Small intestine (tissue), 7 donors: Measurements from ENCODE around the gene CDC6. TPM values are rescaled to one million over a fixed set of nuclear protein-coding genes. Genes with fewer than 3 reads are reported as not detected.
A peak's percentile ranks its signal among the peaks of the same experiment; 100 is the strongest.

Experiments used
- DNase-seq, 2 donors: peaks; one replicate each; pipeline versions ENCODE4 v3.0.0 to v3.0.0-alpha.2; 2013
- FAIRE-seq: peaks from 2 replicates; lab custom pipeline; 2012; peaks lifted over from hg19 to GRCh38; lab: Jason Lieb, UNC
- H3K27ac ChIP-seq, 3 donors: one replicate each; pipeline ENCODE4 v1.5.1; 2013; ENCODE audit warnings: low read length in 2 of 3, mild to moderate bottlenecking in 2 of 3, control low read depth in 1 of 3, inconsistent platforms in 1 of 3, low read depth in 1 of 3, moderate library complexity in 1 of 3
- H3K27me3 ChIP-seq, 3 donors: one replicate each; pipeline ENCODE4 v1.6.1; 2013; ENCODE audit warnings: low read length in 3 of 3, inconsistent platforms in 1 of 3; ENCODE audit not compliant: control insufficient read depth in 3 of 3, insufficient read depth in 3 of 3
- H3K36me3 ChIP-seq, 3 donors: one replicate each; pipeline ENCODE4 v1.6.1; 2013; ENCODE audit warnings: low read length in 3 of 3, inconsistent platforms in 1 of 3, low read depth in 1 of 3, mild to moderate bottlenecking in 1 of 3, moderate library complexity in 1 of 3; ENCODE audit not compliant: control insufficient read depth in 3 of 3, insufficient read depth in 2 of 3
- H3K4me1 ChIP-seq, 3 donors: one replicate each; pipeline ENCODE4 v1.6.1; 2013; ENCODE audit warnings: low read length in 2 of 3, inconsistent platforms in 1 of 3, low read depth in 1 of 3, mild to moderate bottlenecking in 1 of 3, moderate library complexity in 1 of 3; ENCODE audit not compliant: control insufficient read depth in 3 of 3, insufficient read depth in 2 of 3
- H3K4me3 ChIP-seq, 3 donors: one replicate each; pipeline ENCODE4 v1.5.1; 2013; ENCODE audit warnings: low read length in 3 of 3, control low read depth in 1 of 3, inconsistent platforms in 1 of 3, low read depth in 1 of 3, mild to moderate bottlenecking in 1 of 3, moderate library complexity in 1 of 3
- H3K9me3 ChIP-seq, 2 donors: one replicate each; pipeline ENCODE4 v1.6.1; 2013; ENCODE audit warnings: low read depth in 1 of 2, low read length in 1 of 2; ENCODE audit not compliant: control insufficient read depth in 2 of 2, insufficient read depth in 1 of 2
- WGBS, 3 donors: extraction: QIAGEN DNeasy Blood & Tissue Kit; methylation state at CpG; one replicate each; pipeline ENCODE4 v1.1.7; 2013; 5-methylcytosine and 5-hydroxymethylcytosine counted together
- polyA plus RNA-seq, 4 donors: library from polyadenylated mRNA; stranded (reverse) in 3 of 4; unstranded in 1 of 4; fragments of 200-250 nt in 3 of 4; fragments of 120-200 nt in 1 of 4; gene quantifications; one replicate each; pipeline versions ENCODE4 v1.2.1 to v1.2.3, GENCODE V29; 2013
- donor health status: healthy with polysubstance abuse.
- donor health status: control.
- donor health status: control.
- donor health status: Bipolar disorder and iron deficiency.
- donor health status: healthy.

Gene CDC6
- polyA plus RNA-seq, 4 donors = 2.5 to 11.5 (median 7.3) TPM

DNA sequence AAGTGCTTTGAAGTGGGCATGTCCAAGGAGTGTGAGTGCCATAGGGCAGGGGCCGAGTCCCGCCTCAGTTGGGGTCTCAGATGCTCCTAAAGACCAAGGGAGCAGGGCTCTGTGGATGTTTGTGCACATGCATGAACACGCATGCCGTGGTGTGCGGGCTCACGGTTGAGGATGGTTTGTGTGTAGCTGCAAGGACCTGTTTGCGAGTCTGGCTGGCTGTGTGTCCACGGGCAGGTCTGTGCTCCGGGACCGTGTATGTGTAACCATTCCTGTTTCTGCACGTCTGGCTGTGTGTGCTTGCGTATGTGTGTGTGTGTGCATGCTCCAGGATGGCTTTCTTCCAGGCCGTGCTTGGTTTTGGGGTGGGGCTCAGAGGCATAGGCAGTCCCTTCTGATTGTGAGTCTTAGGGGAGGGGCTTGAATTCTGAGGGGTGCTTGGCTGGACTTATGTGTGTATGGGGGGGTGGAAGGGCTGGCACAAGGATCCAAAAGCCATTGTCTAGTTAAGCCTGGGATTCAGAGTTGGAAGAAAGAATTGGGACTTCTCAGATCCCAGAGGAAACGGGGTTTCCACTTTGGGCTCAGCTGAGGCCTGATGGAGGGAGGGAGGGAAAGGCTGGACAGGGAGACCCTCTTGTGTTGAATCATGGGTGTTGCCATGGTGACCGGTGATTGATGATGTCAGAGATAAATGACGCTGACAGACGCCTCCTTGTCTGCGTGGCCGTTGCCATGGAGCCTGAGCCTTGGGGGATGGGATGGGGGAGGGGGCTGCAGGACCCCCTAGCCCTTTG, 62.4 kb downstream of the CDC6 start:
- Histone ChIP-seq H3K4me3 (no peak overlapping the region), H3K9me3 (no peaks in the 10 kb centered on the region), H3K27me3 (no peaks in the 10 kb centered on the region), H3K27ac (peak overlapping the region in 2 of 3 donors; percentile 48 to 62), H3K36me3 (peaks cover 3 to 89% (median 25%) of the 10 kb centered on the region in 3 donors), H3K4me1 (peaks cover 7 to 80% (median 30%) of the 10 kb centered on the region in 3 donors)
- FAIRE-seq (no peak), DNase-seq (no peak)
- WGBS, 3 donors = 50 to 63% (median 50%) methylated on average over 19 of the region's 19 CpGs

DNA sequence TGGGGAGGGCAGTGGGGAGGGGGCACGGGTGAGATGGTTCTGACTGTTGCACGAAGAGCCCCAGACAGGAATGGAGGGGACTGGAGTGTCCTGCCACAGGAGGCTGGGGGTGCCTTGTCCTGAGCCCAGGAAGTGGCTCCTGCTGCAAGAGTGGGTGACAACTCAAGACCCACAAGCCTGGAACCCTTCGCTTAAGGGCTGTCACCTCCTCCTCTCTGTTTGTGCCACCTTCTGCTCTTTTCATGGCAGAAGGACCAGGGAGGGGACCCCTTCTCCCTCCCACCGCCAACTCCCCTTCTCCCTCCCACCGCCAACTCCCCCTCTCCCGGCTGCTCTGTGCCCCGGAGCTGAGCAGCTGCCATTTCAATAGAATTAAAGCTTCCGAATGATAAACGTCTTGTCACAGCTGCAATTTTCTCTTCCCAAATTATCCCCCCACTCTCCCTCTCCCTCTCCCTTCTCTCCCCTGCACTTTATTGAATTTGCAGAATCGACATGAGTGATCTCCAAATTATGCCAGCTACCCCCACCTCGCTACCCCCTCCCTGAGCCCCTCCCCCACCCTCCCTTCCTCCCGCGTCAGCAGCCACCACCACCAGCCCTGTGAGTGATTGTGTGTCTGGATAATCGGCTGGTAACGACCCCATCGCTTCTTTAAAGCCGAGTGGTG, 63.1 kb downstream of the CDC6 start:
- Histone ChIP-seq H3K9me3 (no peaks in the 10 kb centered on the region), H3K27me3 (no peaks in the 10 kb centered on the region), H3K4me1 (peaks cover 7 to 79% (median 27%) of the 10 kb centered on the region in 3 donors), H3K27ac (peak overlapping the region in 1 of 3 donors; percentile 48), H3K4me3 (no peak overlapping the region), H3K36me3 (peaks cover 7 to 92% (median 30%) of the 10 kb centered on the region in 3 donors)
- WGBS, 3 donors = 66 to 79% (median 78%) methylated on average over 14 to 17 of the region's 17 CpGs
- FAIRE-seq = no peak
- no peak for DNase-seq

DNA sequence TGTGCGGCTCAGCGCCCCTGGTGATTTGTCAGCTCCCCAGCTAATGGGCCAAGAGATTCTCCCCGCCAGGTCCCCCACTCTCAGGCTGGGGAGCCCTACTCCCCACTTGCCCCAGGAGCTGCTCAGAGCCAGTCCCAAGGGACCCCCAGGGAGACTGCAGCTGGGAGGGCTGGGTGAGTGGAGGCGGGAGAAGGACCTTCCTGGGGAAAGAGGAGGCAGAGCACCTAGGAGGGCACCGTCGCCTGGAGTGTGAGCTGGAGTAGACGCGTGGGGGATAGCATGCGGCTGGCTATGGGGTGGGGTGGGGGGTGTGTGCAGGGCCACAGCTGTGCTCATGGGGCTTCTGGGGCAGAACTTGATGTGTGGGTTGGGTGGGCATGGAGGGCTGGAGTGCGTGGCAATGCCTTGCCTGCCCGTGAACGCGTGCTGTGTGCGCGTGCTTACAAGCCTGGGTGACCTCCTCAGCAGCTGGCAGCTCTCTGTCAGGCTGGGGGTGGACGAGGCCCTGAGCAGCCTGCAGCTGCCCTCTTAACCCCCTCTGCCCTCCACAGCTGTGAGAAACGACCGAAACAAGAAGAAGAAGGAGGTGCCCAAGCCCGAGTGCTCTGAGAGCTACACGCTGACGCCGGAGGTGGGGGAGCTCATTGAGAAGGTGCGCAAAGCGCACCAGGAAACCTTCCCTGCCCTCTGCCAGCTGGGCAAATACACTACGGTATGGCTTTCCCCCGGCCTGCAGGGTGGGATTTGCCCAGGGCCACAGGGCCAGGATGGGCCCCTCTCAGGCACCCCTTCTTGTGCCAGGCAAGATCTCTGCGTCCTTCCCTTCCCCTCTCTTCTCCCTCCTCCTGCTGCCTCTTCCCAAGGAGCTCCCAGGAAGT, 63.9 kb downstream of the CDC6 start:
- H3K27me3 ChIP-seq = no peaks in the 10 kb centered on the region
- DNase-seq = no peak
- peak overlapping the region; percentile 36 to 77 (median 70) for H3K27ac ChIP-seq
- peaks cover 11 to 98% (median 33%) of the 10 kb centered on the region in 3 donors for H3K36me3 ChIP-seq
- no peak overlapping the region for H3K4me3 ChIP-seq
- no peaks in the 10 kb centered on the region for H3K9me3 ChIP-seq
- FAIRE-seq = no peak
- 71 to 81% (median 72%) methylated on average over 27 of the region's 27 CpGs for WGBS, 3 donors
- H3K4me1 ChIP-seq = peaks cover 7 to 71% (median 20%) of the 10 kb centered on the region in 3 donors

DNA sequence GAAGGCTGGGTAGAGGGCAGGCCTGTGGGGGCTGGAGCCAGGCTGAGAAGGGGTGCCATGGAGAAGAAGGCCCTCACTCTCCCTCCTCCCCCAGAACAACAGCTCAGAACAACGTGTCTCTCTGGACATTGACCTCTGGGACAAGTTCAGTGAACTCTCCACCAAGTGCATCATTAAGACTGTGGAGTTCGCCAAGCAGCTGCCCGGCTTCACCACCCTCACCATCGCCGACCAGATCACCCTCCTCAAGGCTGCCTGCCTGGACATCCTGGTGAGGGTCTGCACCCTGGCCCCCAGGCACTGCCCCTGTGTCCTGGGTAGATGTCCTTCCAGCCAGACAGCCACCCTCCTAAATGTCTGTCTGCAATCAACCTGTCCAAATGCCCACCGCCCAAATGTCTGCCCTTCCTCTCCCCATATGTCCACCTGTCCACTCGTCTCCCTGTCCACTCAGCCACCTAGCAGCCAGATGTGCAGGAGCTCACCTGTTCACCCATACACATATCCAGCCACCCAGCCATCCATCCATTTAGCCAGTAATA, 64.6 kb downstream of the CDC6 start:
- Histone ChIP-seq H3K27me3 (no peaks in the 10 kb centered on the region), H3K27ac (peak overlapping the region; percentile 36 to 77 (median 70)), H3K4me3 (no peak overlapping the region), H3K4me1 (peaks cover 7 to 64% (median 12%) of the 10 kb centered on the region in 3 donors), H3K36me3 (peaks cover 11 to 96% (median 33%) of the 10 kb centered on the region in 3 donors), H3K9me3 (no peaks in the 10 kb centered on the region)
- DNase-seq (peak; percentile 71 to 85), FAIRE-seq (no peak)
- WGBS, 3 donors = 38 to 66% (median 45%) methylated on average over 7 of the region's 7 CpGs

DNA sequence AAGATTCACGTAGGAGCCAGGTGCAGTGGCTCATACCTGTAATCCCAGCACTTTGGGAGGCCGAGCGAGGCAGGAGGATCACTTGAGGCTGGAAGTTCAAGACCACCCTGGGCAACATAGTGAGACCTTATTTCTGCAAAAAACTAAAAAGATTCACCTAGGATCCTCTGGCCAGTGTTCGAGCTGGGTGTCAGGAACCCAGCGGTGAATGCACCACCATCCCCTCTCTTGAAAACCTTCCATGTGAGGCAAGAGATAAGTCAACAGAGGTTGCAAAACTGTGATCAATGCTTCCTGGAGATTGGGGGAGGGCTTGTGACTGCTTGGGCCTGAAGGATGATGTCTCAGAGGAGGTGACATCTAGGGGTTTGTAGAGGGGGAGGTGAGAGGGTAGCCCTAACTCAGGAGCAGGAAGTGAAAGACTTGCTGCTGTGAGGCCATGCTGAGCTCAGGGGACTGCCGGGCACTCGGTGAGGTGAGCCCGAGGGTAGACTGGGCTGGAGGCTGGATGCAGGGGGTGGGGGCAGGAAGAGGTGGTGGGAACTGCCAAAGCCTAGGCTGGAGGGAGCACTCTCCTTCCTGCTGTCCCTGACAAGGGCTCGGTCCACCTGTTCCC, 65.2 kb downstream of the CDC6 start:
- Histone ChIP-seq H3K9me3 (no peaks in the 10 kb centered on the region), H3K4me1 (peaks cover 7 to 58% (median 7%) of the 10 kb centered on the region in 3 donors), H3K36me3 (peaks cover 11 to 96% (median 33%) of the 10 kb centered on the region in 3 donors), H3K27me3 (no peaks in the 10 kb centered on the region), H3K4me3 (no peak overlapping the region), H3K27ac (no peak overlapping the region)
- 73 to 84% (median 76%) methylated on average over 9 of the region's 9 CpGs for WGBS, 3 donors
- no peak for DNase-seq
- no peak for FAIRE-seq

Other genes starting within 250 kb of the CDC6 start
- gene MED24, start 233.5 kb upstream of the CDC6 start, polyA plus RNA-seq = 10 to 100 TPM; 43.0 to 72.0 (median 57.1) TPM
- 10 to 100 TPM; 22.4 to 67.5 (median 43.4) TPM for gene THRA, start 224.9 kb upstream of the CDC6 start, polyA plus RNA-seq
- gene NR1D1, start 187.3 kb upstream of the CDC6 start, polyA plus RNA-seq = 10 to 100 TPM in 2 of 4 donors, 1 to 10 TPM in 2; 2.7 to 25.1 (median 12.1) TPM
- gene MSL1, start 165.9 kb upstream of the CDC6 start, polyA plus RNA-seq = 100 to 1,000 TPM in 1 of 4 donors, 10 to 100 TPM in 3; 53.1 to 120 (median 69.3) TPM
- 10 to 100 TPM; 24.2 to 55.1 (median 32.8) TPM for gene CASC3, start 147.3 kb upstream of the CDC6 start, polyA plus RNA-seq
- 100 to 1,000 TPM in 1 of 4 donors, 10 to 100 TPM in 3; 24.5 to 121 (median 57.9) TPM for gene RAPGEFL1, start 110.4 kb upstream of the CDC6 start, polyA plus RNA-seq
- gene WIPF2, start 68.6 kb upstream of the CDC6 start, polyA plus RNA-seq = 10 to 100 TPM; 12.5 to 22.9 (median 14.0) TPM
- gene RARA, start 21.3 kb downstream of the CDC6 start, polyA plus RNA-seq = 10 to 100 TPM; 28.8 to 47.7 (median 39.9) TPM
- gene GJD3, start 76.9 kb downstream of the CDC6 start, polyA plus RNA-seq = 1 to 10 TPM in 1 of 4 donors, under 1 TPM in 1, not detected in 2; 0.32 to 1.1 TPM
- 10 to 100 TPM in 2 of 4 donors, 1 to 10 TPM in 2; 1.1 to 69.9 (median 20.3) TPM for gene TOP2A, start 130.0 kb downstream of the CDC6 start, polyA plus RNA-seq
- 100 to 1,000 TPM in 1 of 4 donors, 10 to 100 TPM in 3; 19.2 to 282 (median 40.1) TPM for gene IGFBP4, start 155.6 kb downstream of the CDC6 start, polyA plus RNA-seq
- 1 to 10 TPM in 1 of 4 donors, not detected in 3; 3.0 TPM for gene TNS4, start 213.7 kb downstream of the CDC6 start, polyA plus RNA-seq